ENCODE data around the gene TBC1D9B.

TBC1D9B gene

GRCh38 chr5:179907556-179908324 lies at the start of gene TBC1D9B:
Gene TBC1D9B (minus strand): TSS chr5:179907897. CDS start chr5:179907821, 76 bp downstream.
- Mint-ChIP-seq H3K36me3 (ENCODE audit: low read depth) (peaks cover 13% of the 10 kb centered on the region), H3K4me1 (ENCODE audit: low read depth) (peaks cover 10% of the 10 kb centered on the region), H3K4me3 (peak within 1 kb of the TSS; percentile 85), H3K27ac (peak within 1 kb of the TSS; percentile 80), H3K9me3 (no peaks in the 10 kb centered on the region), H3K27me3 (ENCODE audit: low read depth) (no peaks in the 10 kb centered on the region)
- DNase-seq (ENCODE audit: low spot score) = peak; percentile 63

- Mint-ChIP-seq H3K27ac (no peak overlapping the region), H3K36me3 (ENCODE audit: low read depth) (no peaks in the 10 kb centered on the region), H3K9me3 (no peaks in the 10 kb centered on the region), H3K4me3 (no peak overlapping the region), H3K4me1 (ENCODE audit: low read depth) (no peaks in the 10 kb centered on the region), H3K27me3 (ENCODE audit: low read depth) (peaks cover 3% of the 10 kb centered on the region)
- DNase-seq (ENCODE audit: low spot score) = no peak
These were observed 47.9 kb upstream of the TBC1D9B start for GRCh38 chr5:179955630-179956029.

DNA sequence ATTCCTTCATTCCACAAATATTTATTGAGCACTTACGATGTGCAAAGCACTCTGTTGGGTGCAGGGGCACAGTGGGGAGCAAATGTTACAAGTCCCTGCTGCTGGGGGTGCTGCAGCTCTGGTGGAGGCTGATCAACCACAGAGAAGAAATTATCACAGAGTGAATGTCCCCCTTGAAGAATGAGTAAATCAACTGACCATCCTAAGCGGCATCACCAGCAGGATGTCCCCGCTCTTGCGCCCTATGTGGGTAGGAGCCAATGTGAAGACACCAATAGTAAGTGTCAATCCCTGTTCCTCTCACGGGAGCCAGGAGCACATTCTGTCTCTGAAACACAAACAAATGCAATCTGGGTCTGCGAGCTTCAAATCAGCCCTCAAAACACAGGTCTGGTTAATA lies 47.4 kb upstream of the TBC1D9B start:
- DNase-seq (ENCODE audit: low spot score) = no peak
- H3K36me3 Mint-ChIP-seq (ENCODE audit: low read depth) = no peaks in the 10 kb centered on the region
- no peak overlapping the region for H3K27ac Mint-ChIP-seq
- no peak overlapping the region for H3K4me3 Mint-ChIP-seq
- no peaks in the 10 kb centered on the region for H3K4me1 Mint-ChIP-seq (ENCODE audit: low read depth)
- no peaks in the 10 kb centered on the region for H3K9me3 Mint-ChIP-seq
- H3K27me3 Mint-ChIP-seq (ENCODE audit: low read depth) = peaks cover 3% of the 10 kb centered on the region

DNA sequence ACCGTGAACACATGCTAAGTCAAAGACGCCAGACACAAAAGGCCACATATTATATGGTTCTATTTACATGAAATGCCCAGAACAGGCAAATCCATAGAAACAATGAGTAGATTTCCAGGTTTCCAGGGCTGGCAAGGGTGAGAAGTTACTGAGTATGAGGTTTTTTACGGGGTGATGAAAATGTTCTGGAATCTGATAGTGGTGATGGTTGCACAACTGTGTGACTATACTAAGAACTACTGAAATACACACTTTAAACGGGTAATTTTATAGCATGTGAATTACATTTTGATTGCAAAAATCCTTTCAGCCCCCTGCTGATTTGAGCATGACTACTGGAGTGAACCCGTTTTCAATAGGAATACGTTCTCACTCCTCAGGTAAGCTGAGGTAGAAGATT lies 46.7 kb upstream of the TBC1D9B start:
- Mint-ChIP-seq H3K4me3 (no peak overlapping the region), H3K4me1 (ENCODE audit: low read depth) (no peaks in the 10 kb centered on the region), H3K27me3 (ENCODE audit: low read depth) (peaks cover 3% of the 10 kb centered on the region), H3K36me3 (ENCODE audit: low read depth) (no peaks in the 10 kb centered on the region), H3K27ac (no peak overlapping the region), H3K9me3 (no peaks in the 10 kb centered on the region)
- no peak for DNase-seq (ENCODE audit: low spot score)

DNA sequence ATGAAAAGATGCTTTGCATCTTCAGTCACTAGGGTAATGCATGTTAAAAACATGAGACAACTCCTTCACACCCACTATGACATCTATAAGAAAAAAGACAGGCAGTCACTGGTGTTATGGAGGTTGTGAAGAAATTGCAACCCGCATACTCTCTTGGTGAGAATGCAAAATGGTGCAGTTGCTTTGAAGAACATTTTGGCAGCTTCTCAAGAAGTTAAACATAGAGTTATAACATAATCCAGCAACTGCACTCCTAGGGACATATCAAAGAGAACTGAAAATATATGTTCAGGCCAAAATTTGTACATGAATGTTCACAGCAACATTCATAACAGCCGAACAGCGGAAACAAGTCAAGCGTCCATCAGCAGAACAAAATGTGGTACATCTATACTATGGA lies 46.3 kb upstream of the TBC1D9B start:
- no peak for DNase-seq (ENCODE audit: low spot score)
- no peak overlapping the region for H3K27ac Mint-ChIP-seq
- no peaks in the 10 kb centered on the region for H3K9me3 Mint-ChIP-seq
- no peaks in the 10 kb centered on the region for H3K36me3 Mint-ChIP-seq (ENCODE audit: low read depth)
- no peak overlapping the region for H3K4me3 Mint-ChIP-seq
- H3K4me1 Mint-ChIP-seq (ENCODE audit: low read depth) = no peaks in the 10 kb centered on the region
- H3K27me3 Mint-ChIP-seq (ENCODE audit: low read depth) = peaks cover 3% of the 10 kb centered on the region

- Mint-ChIP-seq H3K27me3 (ENCODE audit: low read depth) (peaks cover 12% of the 10 kb centered on the region), H3K4me3 (no peak overlapping the region), H3K36me3 (ENCODE audit: low read depth) (no peaks in the 10 kb centered on the region), H3K27ac (no peak overlapping the region), H3K9me3 (no peaks in the 10 kb centered on the region), H3K4me1 (ENCODE audit: low read depth) (no peaks in the 10 kb centered on the region)
- DNase-seq (ENCODE audit: low spot score) = no peak
These were observed 29.4 kb upstream of the TBC1D9B start for GRCh38 chr5:179936976-179937681.

DNA sequence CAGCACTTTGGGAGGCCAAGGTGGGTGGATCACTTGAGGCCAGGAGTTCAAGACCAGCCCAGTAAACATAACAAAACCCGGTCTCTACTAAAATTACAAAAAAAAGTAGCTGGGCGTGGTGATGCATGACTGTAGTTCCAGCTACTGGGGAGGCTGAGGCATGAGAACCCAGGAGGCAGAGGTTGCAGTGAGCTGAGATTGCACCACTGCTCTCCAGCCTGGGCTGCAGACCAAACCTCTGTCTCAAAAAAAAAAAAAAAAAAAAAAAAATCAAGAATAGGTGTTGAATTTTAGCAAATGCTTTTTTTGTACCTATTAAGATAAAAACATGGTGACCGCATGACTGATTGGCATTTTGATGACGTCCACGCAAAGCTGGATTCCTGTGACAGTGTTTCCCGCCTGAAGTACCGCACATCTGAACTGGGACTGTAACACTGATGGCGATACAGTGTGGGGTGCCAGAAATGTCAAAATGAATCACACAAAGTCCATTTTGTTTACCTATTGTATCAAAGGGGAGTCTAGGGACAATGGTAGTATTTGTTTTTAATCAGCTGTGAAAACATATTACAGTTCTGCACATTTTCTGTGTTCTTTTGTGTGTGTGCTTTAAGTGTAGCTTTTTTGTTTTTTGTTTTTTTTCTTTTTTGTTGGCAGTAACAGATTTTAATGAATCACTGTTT lies 23.2 kb upstream of the TBC1D9B start:
- H3K27me3 Mint-ChIP-seq (ENCODE audit: low read depth) = peaks cover 5% of the 10 kb centered on the region
- no peaks in the 10 kb centered on the region for H3K9me3 Mint-ChIP-seq
- no peak overlapping the region for H3K27ac Mint-ChIP-seq
- no peak for DNase-seq (ENCODE audit: low spot score)
- no peaks in the 10 kb centered on the region for H3K4me1 Mint-ChIP-seq (ENCODE audit: low read depth)
- H3K36me3 Mint-ChIP-seq (ENCODE audit: low read depth) = no peaks in the 10 kb centered on the region
- H3K4me3 Mint-ChIP-seq = no peak overlapping the region

DNA sequence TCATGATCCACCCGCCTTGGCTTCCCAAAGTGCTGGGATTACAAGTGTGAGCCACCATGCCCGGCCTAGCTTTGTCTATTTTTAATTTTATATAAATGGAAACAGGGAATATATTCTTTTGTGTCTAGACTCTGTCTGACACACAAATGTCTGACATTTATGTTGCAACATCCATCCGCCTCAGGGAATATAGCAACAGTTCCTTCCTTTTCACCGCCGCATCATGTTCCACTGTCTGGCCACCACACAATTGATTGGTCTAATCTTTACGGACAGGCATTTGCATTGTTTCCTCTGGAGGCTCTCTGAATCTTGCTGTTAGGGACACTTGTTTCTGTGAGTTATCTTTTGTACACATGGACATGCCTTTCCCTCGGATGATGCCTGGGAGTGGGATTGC lies 20.1 kb upstream of the TBC1D9B start:
- H3K27me3 Mint-ChIP-seq (ENCODE audit: low read depth) = no peaks in the 10 kb centered on the region
- DNase-seq (ENCODE audit: low spot score) = no peak
- no peaks in the 10 kb centered on the region for H3K9me3 Mint-ChIP-seq
- no peak overlapping the region for H3K27ac Mint-ChIP-seq
- no peak overlapping the region for H3K4me3 Mint-ChIP-seq
- no peaks in the 10 kb centered on the region for H3K36me3 Mint-ChIP-seq (ENCODE audit: low read depth)
- no peaks in the 10 kb centered on the region for H3K4me1 Mint-ChIP-seq (ENCODE audit: low read depth)

GRCh38 chr5:179926657-179927056 lies 19.0 kb upstream of the TBC1D9B start:
- no peaks in the 10 kb centered on the region for H3K36me3 Mint-ChIP-seq (ENCODE audit: low read depth)
- no peak overlapping the region for H3K4me3 Mint-ChIP-seq
- no peak overlapping the region for H3K27ac Mint-ChIP-seq
- H3K4me1 Mint-ChIP-seq (ENCODE audit: low read depth) = no peaks in the 10 kb centered on the region
- no peaks in the 10 kb centered on the region for H3K27me3 Mint-ChIP-seq (ENCODE audit: low read depth)
- H3K9me3 Mint-ChIP-seq = no peaks in the 10 kb centered on the region
- no peak for DNase-seq (ENCODE audit: low spot score)

- no peaks in the 10 kb centered on the region for H3K27me3 Mint-ChIP-seq (ENCODE audit: low read depth)
- H3K36me3 Mint-ChIP-seq (ENCODE audit: low read depth) = no peaks in the 10 kb centered on the region
- no peaks in the 10 kb centered on the region for H3K4me1 Mint-ChIP-seq (ENCODE audit: low read depth)
- no peaks in the 10 kb centered on the region for H3K9me3 Mint-ChIP-seq
- H3K4me3 Mint-ChIP-seq = no peak overlapping the region
- no peak for DNase-seq (ENCODE audit: low spot score)
- no peak overlapping the region for H3K27ac Mint-ChIP-seq
These were observed 15.7 kb upstream of the TBC1D9B start for GRCh38 chr5:179923436-179923835.

DNA sequence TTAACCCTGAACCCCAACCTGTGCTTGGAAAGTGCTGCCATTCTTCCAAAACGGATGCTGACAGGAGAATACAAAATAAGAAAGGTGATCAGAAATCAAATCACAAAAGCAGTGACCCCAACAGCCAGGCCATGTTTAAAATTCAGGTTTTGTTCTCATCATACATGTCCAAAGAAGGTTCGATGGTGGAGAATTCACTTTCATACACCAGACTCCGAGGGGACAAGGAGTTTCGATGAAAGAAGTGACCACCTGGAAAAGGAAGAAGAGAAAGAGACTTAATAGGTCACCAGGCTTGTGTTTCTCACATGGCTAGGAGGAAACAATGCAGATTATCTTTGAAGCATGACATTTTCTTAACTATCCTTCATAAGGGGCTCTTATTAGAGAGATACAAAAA lies 12.5 kb upstream of the TBC1D9B start:
- Mint-ChIP-seq H3K27me3 (ENCODE audit: low read depth) (no peaks in the 10 kb centered on the region), H3K27ac (no peak overlapping the region), H3K4me1 (ENCODE audit: low read depth) (no peaks in the 10 kb centered on the region), H3K36me3 (ENCODE audit: low read depth) (no peaks in the 10 kb centered on the region), H3K4me3 (no peak overlapping the region), H3K9me3 (no peaks in the 10 kb centered on the region)
- no peak for DNase-seq (ENCODE audit: low spot score)

DNA sequence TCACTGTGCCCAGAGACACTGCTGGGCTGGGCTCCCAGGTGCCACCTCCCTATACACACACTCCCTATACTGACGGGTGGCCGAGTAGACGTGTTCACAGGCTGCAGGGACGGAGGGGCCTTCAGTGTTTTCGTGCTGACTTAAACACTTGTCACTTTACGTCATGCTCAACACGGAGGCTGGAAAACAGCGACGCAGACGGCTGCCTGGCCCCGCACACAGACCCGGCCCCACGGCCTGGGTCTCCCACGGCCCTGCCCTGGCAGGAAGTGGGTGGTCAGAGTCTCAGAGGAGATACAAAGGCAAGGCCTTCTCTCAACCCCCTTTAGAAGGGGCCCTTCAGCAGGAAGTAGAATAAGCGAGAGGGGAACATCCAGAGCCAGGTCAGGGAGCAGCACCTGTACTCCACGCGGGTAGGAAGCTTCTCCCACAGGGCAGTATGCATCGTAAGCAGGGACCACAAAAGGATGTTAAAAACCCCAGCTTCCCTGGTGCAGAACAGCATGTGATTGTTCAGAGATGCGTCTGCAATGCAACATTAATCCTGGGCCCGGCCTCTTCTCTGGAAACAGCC lies 11.9 kb upstream of the TBC1D9B start:
- no peaks in the 10 kb centered on the region for H3K9me3 Mint-ChIP-seq
- no peaks in the 10 kb centered on the region for H3K4me1 Mint-ChIP-seq (ENCODE audit: low read depth)
- H3K27me3 Mint-ChIP-seq (ENCODE audit: low read depth) = no peaks in the 10 kb centered on the region
- no peak for DNase-seq (ENCODE audit: low spot score)
- H3K4me3 Mint-ChIP-seq = no peak overlapping the region
- H3K36me3 Mint-ChIP-seq (ENCODE audit: low read depth) = no peaks in the 10 kb centered on the region
- no peak overlapping the region for H3K27ac Mint-ChIP-seq

GRCh38 chr5:179918742-179919486 lies 11.2 kb upstream of the TBC1D9B start:
- H3K27ac Mint-ChIP-seq = no peak overlapping the region
- H3K36me3 Mint-ChIP-seq (ENCODE audit: low read depth) = no peaks in the 10 kb centered on the region
- no peak overlapping the region for H3K4me3 Mint-ChIP-seq
- H3K27me3 Mint-ChIP-seq (ENCODE audit: low read depth) = no peaks in the 10 kb centered on the region
- no peak for DNase-seq (ENCODE audit: low spot score)
- H3K4me1 Mint-ChIP-seq (ENCODE audit: low read depth) = no peaks in the 10 kb centered on the region
- no peaks in the 10 kb centered on the region for H3K9me3 Mint-ChIP-seq

All from T-helper 2 cell treated with Interferon-gamma antibody and Interleukin-4, amounts not matched to agents 5 μg/mL and 100 μg/mL, for 36 hours (primary cell).